Fibroblast of lung (primary cell): ENCODE results near the gene MTA2. TPM values are rescaled to one million over a fixed set of nuclear protein-coding genes. Genes with fewer than 3 reads are reported as not detected.

Experiments used
- DNase-seq, 2 donors: peaks; one replicate each; pipeline versions ENCODE4 v3.0.0 to v3.0.0-alpha.2; 2010; ENCODE audit warnings: low read depth in 2 of 2
- H2AFZ ChIP-seq: 2 replicates; pipeline ENCODE4 v1.5.1; 2012; ENCODE audit warnings: low read length, control low read depth, inconsistent platforms
- H3K27ac ChIP-seq: 2 replicates; pipeline ENCODE4 v1.5.1; 2011; ENCODE audit warnings: low read length, control low read depth; ENCODE audit not compliant: insufficient read depth
- H3K27me3 ChIP-seq: 2 replicates; pipeline ENCODE4 v1.5.1; 2011; ENCODE audit warnings: mild to moderate bottlenecking, low read length; ENCODE audit not compliant: control insufficient read depth, insufficient read depth
- H3K36me3 ChIP-seq: 2 replicates; pipeline ENCODE4 v1.5.1; 2011; ENCODE audit warnings: low read length; ENCODE audit not compliant: control insufficient read depth, insufficient read depth
- H3K4me1 ChIP-seq: 2 replicates; pipeline ENCODE4 v1.5.1; 2011; ENCODE audit warnings: low read length; ENCODE audit not compliant: control insufficient read depth, insufficient read depth; ENCODE audit errors: extremely low read depth
- H3K4me2 ChIP-seq: 2 replicates; pipeline ENCODE4 v1.5.1; 2011; ENCODE audit warnings: low read length, control low read depth; ENCODE audit not compliant: insufficient read depth; ENCODE audit errors: extremely low read depth
- H3K4me3 ChIP-seq, 4 experiments: fragments of 200-600 bp in 1 of 4; sonication (generic) in 1 of 4; replicated peaks in 1 of 4; 2 replicates each; pipeline ENCODE4 v1.5.1; 2011 to 2016; ENCODE audit warnings: low read length in 4 of 4, low read depth in 3 of 4, mild to moderate bottlenecking in 3 of 4, control low read depth in 2 of 4, inconsistent platforms in 1 of 4, mixed read lengths in 1 of 4; ENCODE audit not compliant: insufficient read depth in 1 of 4; ENCODE audit errors: control extremely low read depth in 1 of 4
- H3K79me2 ChIP-seq: 2 replicates; pipeline ENCODE4 v1.5.1; 2012; ENCODE audit warnings: mild to moderate bottlenecking, low read length, inconsistent platforms; ENCODE audit not compliant: control insufficient read depth, insufficient read depth
- H3K9ac ChIP-seq: 2 replicates; pipeline ENCODE4 v1.5.1; 2011; ENCODE audit warnings: mild to moderate bottlenecking, low read length, control low read depth; ENCODE audit not compliant: insufficient read depth
- H3K9me3 ChIP-seq: 2 replicates; pipeline ENCODE4 v1.5.1; 2012; ENCODE audit warnings: low read depth, low read length; ENCODE audit not compliant: control insufficient read depth, insufficient read depth
- H4K20me1 ChIP-seq: 2 replicates; pipeline ENCODE4 v1.5.1; 2011; ENCODE audit warnings: low read length; ENCODE audit not compliant: control insufficient read depth, insufficient read depth; ENCODE audit errors: extremely low read depth
- CTCF ChIP-seq, 2 donors: IDR thresholded peaks in 1 of 2; conservative IDR thresholded peaks in 1 of 2; 1 replicate in 1 of 2; 2 replicates in 1 of 2; pipeline ENCODE4 v1.5.1; 2011 to 2012; ENCODE audit warnings: low read length in 2 of 2, control low read depth in 1 of 2, inconsistent platforms in 1 of 2, low read depth in 1 of 2, mild to moderate bottlenecking in 1 of 2
- EZH2 ChIP-seq: IDR thresholded peaks from 2 replicates; pipeline ENCODE4 v1.5.1; 2012; ENCODE audit warnings: low read length, control low read depth, mild to moderate bottlenecking; ENCODE audit errors: missing control alignments
- polyA plus RNA-seq, 2 donors: library from polyadenylated mRNA; depleted of rRNA in 1 of 2; stranded (reverse) in 1 of 2; unstranded in 1 of 2; fragments of >200 nt; gene quantifications; 2 replicates each; pipeline ENCODE4 v1.2.1, GENCODE V29; 2011 to 2012; ENCODE audit warnings: missing spikeins in 1 of 2
- total RNA-seq: library from RNA; depleted of rRNA; stranded (reverse); fragments of >200 nt; gene quantifications from 2 replicates; pipeline ENCODE4 v1.2.1, GENCODE V29; 2014

MTA2 gene
- total and polyA plus RNA-seq, 2 donors (not counting 1 experiment from before 2014, with no cell fraction given): 31.4 to 117 TPM

- H3K9me3 ChIP-seq: no peaks in the 10 kb centered on the region
- no peak for DNase-seq
- H3K4me3 ChIP-seq: no peak overlapping the region
- peaks cover 8% of the 10 kb centered on the region for H3K36me3 ChIP-seq
- no peak overlapping the region for H3K27ac ChIP-seq
- H4K20me1 ChIP-seq: no peaks in the 10 kb centered on the region
- no peak overlapping the region for H3K9ac ChIP-seq
- TF ChIP-seq CTCF (conservative IDR thresholded peaks at IDR 0.05 in 1 of 2, IDR thresholded peaks at IDR 0.05 in 1 of 2; ENCODE audit: low read depth in 1 of 2, low read length in 2 of 2) (no peak), EZH2 (no peak)
- peaks cover 12% of the 10 kb centered on the region for H3K4me1 ChIP-seq
- H3K4me2 ChIP-seq: no peak overlapping the region
- H2AFZ ChIP-seq: no peak overlapping the region
- H3K79me2 ChIP-seq: no peaks in the 10 kb centered on the region
- H3K27me3 ChIP-seq: no peaks in the 10 kb centered on the region
Observed at GRCh38 chr11:62615521-62615920, 13.9 kb upstream of the MTA2 start.

- H4K20me1 ChIP-seq: no peaks in the 10 kb centered on the region
- H3K4me3 ChIP-seq: no peak overlapping the region
- DNase-seq: no peak
- TF ChIP-seq CTCF (conservative IDR thresholded peaks at IDR 0.05 in 1 of 2, IDR thresholded peaks at IDR 0.05 in 1 of 2; ENCODE audit: low read depth in 1 of 2, low read length in 2 of 2) (no peak), EZH2 (no peak)
- H3K4me1 ChIP-seq: peaks cover 12% of the 10 kb centered on the region
- H3K27me3 ChIP-seq: no peaks in the 10 kb centered on the region
- no peak overlapping the region for H2AFZ ChIP-seq
- peaks cover 8% of the 10 kb centered on the region for H3K36me3 ChIP-seq
- no peaks in the 10 kb centered on the region for H3K9me3 ChIP-seq
- H3K9ac ChIP-seq: no peak overlapping the region
- no peak overlapping the region for H3K27ac ChIP-seq
- no peaks in the 10 kb centered on the region for H3K79me2 ChIP-seq
- H3K4me2 ChIP-seq: no peak overlapping the region
Observed at GRCh38 chr11:62614275-62614674, 12.6 kb upstream of the MTA2 start.

GRCh38 chr11:62613291-62613778 is 11.7 kb upstream of the MTA2 start:
- H3K27me3 ChIP-seq: no peaks in the 10 kb centered on the region
- H3K4me1 ChIP-seq: peaks cover 12% of the 10 kb centered on the region
- H3K4me2 ChIP-seq: peak overlapping the region; percentile 32
- peak overlapping the region; percentile 37 for H3K9ac ChIP-seq
- TF ChIP-seq CTCF (conservative IDR thresholded peaks at IDR 0.05 in 1 of 2, IDR thresholded peaks at IDR 0.05 in 1 of 2; ENCODE audit: low read depth in 1 of 2, low read length in 2 of 2) (no peak), EZH2 (no peak)
- H3K27ac ChIP-seq: peak overlapping the region; percentile 70
- no peak overlapping the region for H3K4me3 ChIP-seq
- H3K79me2 ChIP-seq: no peaks in the 10 kb centered on the region
- H3K9me3 ChIP-seq: no peaks in the 10 kb centered on the region
- H4K20me1 ChIP-seq: no peaks in the 10 kb centered on the region
- no peak for DNase-seq
- H2AFZ ChIP-seq: no peak overlapping the region
- peaks cover 11% of the 10 kb centered on the region for H3K36me3 ChIP-seq
